Endothelial cell of umbilical vein (primary cell): ENCODE data around the gene MITF.

Experiments
- CTCF ChIP-seq, 2 donors: IDR thresholded peaks; 1 replicate in 1 of 2; 2 replicates in 1 of 2; pipeline ENCODE4 v1.5.1; 2011; ENCODE audit warnings: low read length in 2 of 2, mild to moderate bottlenecking in 2 of 2, moderate library complexity in 2 of 2, control low read depth in 1 of 2, inconsistent platforms in 1 of 2, low read depth in 1 of 2; ENCODE audit not compliant: insufficient read depth in 1 of 2; ENCODE audit errors: extremely low read depth in 1 of 2
- EZH2 ChIP-seq: IDR thresholded peaks from 2 replicates; pipeline ENCODE4 v1.6.1; 2012; ENCODE audit warnings: borderline replicate concordance, low read depth, mild to moderate bottlenecking, moderate library complexity, low read length, inconsistent platforms; ENCODE audit not compliant: severe bottlenecking
- FOS ChIP-seq: IDR thresholded peaks from 2 replicates; pipeline ENCODE4 v1.6.1; 2011; ENCODE audit warnings: mild to moderate bottlenecking, low read length, moderate library complexity, borderline replicate concordance; ENCODE audit not compliant: insufficient read depth
- GATA2 ChIP-seq: IDR thresholded peaks from 2 replicates; pipeline ENCODE4 v1.7.0; 2011; ENCODE audit warnings: low read depth, mild to moderate bottlenecking, moderate library complexity, mixed read lengths, low read length; ENCODE audit not compliant: insufficient read length, insufficient read depth
- JUN ChIP-seq: IDR thresholded peaks from 2 replicates; pipeline ENCODE4 v1.6.1; 2011; ENCODE audit warnings: borderline replicate concordance, low read depth; ENCODE audit not compliant: insufficient read length, insufficient read depth
- MAX ChIP-seq: IDR thresholded peaks from 2 replicates; pipeline ENCODE4 v1.6.1; 2011; ENCODE audit not compliant: insufficient read depth, insufficient read length
- POLR2A ChIP-seq: IDR thresholded peaks from 2 replicates; pipeline ENCODE4 v1.6.1; 2012; ENCODE audit warnings: low read depth, mild to moderate bottlenecking, control low read depth, low read length
- POLR2AphosphoS5 ChIP-seq: IDR thresholded peaks from 2 replicates; pipeline ENCODE4 v1.6.1; 2012; ENCODE audit warnings: low read depth, mild to moderate bottlenecking, control low read depth, low read length, moderate library complexity; ENCODE audit not compliant: insufficient read depth

DNA sequence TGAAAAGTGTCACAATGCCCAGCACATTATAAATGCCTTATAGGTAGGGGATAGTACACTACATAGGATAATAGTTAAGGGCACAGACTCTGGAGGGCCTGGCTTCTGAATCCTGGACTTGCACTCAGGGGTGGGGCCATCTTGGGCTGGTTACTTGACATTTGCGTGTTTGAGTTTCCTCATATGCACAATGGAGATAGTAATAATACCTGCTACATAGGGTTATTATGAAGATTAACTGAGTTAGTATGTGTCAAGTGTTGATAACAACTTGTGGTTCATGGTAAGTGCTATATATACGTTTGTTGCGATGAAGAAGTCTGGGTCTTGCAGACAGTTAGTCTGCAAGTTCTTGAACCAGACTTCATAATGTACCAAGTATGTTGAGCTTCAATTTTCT lies 37.0 kb downstream of the MITF start:
- no peak for TF ChIP-seq EZH2
- no peak for TF ChIP-seq CTCF (IDR thresholded peaks at IDR 0.05; ENCODE audit: extremely low read depth in 1 of 2, insufficient read depth in 1 of 2, low read depth in 1 of 2, low read length in 2 of 2)
- no peak for TF ChIP-seq POLR2A
- TF ChIP-seq MAX = no peak
- TF ChIP-seq POLR2AphosphoS5 = no peak
- TF ChIP-seq JUN = no peak
- TF ChIP-seq GATA2 = no peak
- TF ChIP-seq FOS = no peak
